Measurements from ENCODE around the gene FPGT. TPM values are rescaled to one million over a fixed set of nuclear protein-coding genes. Genes with fewer than 3 reads are reported as not detected.
"Not testable (repeated sequence)": the region's sequence is repeated elsewhere in the genome, so short reads cannot be mapped to it uniquely, and the experiment has no call there.

Gene FPGT
- total RNA-seq, result 10 to 100 TPM; 11.0 to 13.9 TPM

DNA sequence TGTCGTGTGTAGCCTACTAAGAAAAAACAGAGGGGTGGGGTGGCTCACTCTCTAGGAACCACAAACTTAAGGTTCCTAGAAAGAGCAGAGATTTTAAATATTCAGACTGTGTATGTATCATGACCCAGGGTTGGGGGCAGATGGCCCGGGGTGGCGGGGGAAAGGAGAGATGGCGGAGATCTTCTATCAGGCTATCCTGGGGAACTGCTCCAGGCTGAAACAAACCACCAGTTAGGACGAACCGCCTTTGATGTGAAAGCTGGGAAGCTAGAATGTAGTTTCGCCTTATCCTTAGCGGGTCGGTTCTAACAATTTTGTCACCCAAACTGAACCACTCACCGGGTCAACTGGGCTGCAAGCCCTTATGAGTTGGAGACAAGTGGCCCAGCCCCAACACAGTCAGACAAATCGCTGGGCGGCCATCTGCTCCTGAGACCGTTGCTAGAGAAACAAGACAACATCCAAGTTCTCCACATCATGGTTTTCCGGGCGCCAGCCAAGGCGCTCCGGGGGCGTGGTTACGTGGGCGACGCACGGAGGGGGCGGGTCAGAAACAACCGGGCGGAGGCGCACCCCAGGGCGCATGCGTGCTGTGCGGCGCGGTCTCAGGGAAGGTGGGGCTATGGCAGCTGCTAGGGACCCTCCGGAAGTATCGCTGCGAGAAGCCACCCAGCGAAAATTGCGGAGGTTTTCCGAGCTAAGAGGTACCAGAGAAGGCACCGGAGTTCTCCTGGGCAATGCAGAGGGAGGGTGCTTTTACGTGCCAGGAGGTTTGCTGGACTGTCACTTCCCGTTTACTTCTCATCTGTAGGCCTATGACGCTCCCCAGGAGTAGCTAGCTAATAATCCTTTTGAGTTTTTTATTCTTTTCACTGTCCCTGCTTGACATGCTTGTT lies at the start of gene FPGT, which contains the start of gene LRRIQ3:
Gene FPGT, plus strand, starts transcription at position 586 of the 896 bp plus-strand sequence. Its CDS starts 37 bp downstream, at position 623.
Gene LRRIQ3, minus strand, starts transcription at position 520 of the 896 bp plus-strand sequence. CDS start 14,492 bp downstream, outside the sequence.
- Mint-ChIP-seq H3K36me3 (ENCODE audit: low read depth) (peaks cover 9% of the 10 kb centered on the region), H3K27me3 (ENCODE audit: low read depth) (no peaks in the 10 kb centered on the region), H3K27ac (peak within 1 kb of the TSS; percentile 92), H3K4me3 (peak within 1 kb of the TSS; percentile 89), H3K4me1 (ENCODE audit: low read depth) (peaks cover 17% of the 10 kb centered on the region), H3K9me3 (no peaks in the 10 kb centered on the region)
- CTCF ChIA-PET, result no interaction called here
- intact Hi-C loops (cut with micrococcal nuclease), result loop anchor here (1.0 to 10.0 kb wide), 4 partner anchors 535 to 1914 kb away; partner anchors contain the start of genes ACADM, CRYZ and TYW3
- peak; percentile 95 for DNase-seq

DNA sequence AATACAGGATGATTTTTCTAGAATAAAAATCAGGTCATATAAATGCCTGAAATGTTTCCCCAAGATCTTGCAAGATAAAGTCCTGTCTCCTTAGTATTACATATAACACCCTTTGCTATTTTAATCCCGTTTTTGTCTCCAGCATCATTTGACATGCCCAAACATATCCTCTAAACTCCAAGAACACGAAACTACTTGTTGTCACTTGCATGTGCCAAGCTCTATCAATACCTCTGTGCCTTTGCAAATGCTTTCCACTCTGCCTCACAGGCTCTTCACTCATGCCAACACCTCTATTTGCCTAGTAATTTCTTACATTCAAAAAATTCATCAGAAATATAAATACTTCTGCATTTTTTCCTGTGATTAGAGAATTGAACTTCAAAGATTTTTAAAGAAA lies 38.0 kb upstream of the FPGT start:
- intact Hi-C loops (cut with micrococcal nuclease), result no loop called here
- H3K4me3 Mint-ChIP-seq, result no peak overlapping the region

DNA sequence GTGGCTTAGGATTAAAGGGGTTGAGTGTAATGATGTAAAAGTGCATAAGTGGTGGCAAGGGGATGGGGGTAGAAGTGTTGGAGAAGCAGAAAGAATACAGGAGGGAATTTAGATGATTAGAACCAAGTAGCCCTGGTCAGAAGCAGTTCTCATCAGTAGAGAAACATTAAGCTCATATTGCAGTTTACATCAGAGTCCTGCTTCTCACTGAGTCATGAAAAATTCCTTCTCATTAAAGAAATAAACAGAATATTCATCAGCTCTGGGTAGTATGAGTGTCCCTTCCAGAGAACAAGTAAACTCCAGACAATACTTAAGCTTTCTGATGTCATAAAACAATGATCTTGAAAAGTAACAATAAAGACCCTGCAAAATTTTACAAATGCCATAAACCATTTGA lies 36.5 kb upstream of the FPGT start:
- Mint-ChIP-seq H3K27me3 (ENCODE audit: low read depth) (no peaks in the 10 kb centered on the region), H3K9me3 (peaks cover 1% of the 10 kb centered on the region), H3K36me3 (ENCODE audit: low read depth) (no peaks in the 10 kb centered on the region), H3K4me3 (no peak overlapping the region), H3K4me1 (ENCODE audit: low read depth) (no peaks in the 10 kb centered on the region), H3K27ac (no peak overlapping the region)
- intact Hi-C loops (cut with micrococcal nuclease), result no loop called here
- CTCF ChIA-PET, result no interaction called here
- DNase-seq, result no peak

More for the DNA sequence above, 38.0 kb upstream of the FPGT start:
- H3K4me1 Mint-ChIP-seq (ENCODE audit: low read depth), result no peaks in the 10 kb centered on the region
- no peaks in the 10 kb centered on the region for H3K36me3 Mint-ChIP-seq (ENCODE audit: low read depth)
- CTCF ChIA-PET, result no interaction called here
- no peaks in the 10 kb centered on the region for H3K27me3 Mint-ChIP-seq (ENCODE audit: low read depth)
- H3K9me3 Mint-ChIP-seq, result no peaks in the 10 kb centered on the region
- H3K27ac Mint-ChIP-seq, result no peak overlapping the region
- no peak for DNase-seq

DNA sequence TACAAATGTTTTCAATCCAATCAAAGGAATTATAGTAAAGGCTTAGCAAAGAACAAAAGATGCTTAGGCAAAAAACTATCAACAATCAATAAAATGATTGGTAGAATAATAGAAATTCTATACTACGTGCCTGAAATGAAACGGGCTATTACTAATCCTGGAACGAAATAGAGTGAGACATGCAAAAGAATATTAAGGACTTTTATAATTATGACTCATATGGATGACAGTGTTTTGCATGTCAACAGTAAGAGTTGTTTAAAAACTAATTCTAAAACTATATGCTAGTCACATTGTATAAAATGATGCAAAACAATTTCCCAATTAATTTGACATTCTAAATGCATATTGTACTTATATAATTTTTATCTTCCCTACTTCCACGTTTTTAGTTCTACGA lies 35.7 kb upstream of the FPGT start:
- Mint-ChIP-seq H3K27ac (no peak overlapping the region), H3K4me1 (ENCODE audit: low read depth) (no peaks in the 10 kb centered on the region), H3K9me3 (peaks cover 1% of the 10 kb centered on the region), H3K27me3 (ENCODE audit: low read depth) (no peaks in the 10 kb centered on the region), H3K4me3 (no peak overlapping the region), H3K36me3 (ENCODE audit: low read depth) (no peaks in the 10 kb centered on the region)
- intact Hi-C loops (cut with micrococcal nuclease), result no loop called here
- CTCF ChIA-PET, result no interaction called here
- DNase-seq, result no peak

- H3K4me1 Mint-ChIP-seq (ENCODE audit: low read depth); H3K36me3 Mint-ChIP-seq (ENCODE audit: low read depth); H3K27me3 Mint-ChIP-seq (ENCODE audit: low read depth); CTCF ChIA-PET; H3K4me3 Mint-ChIP-seq; intact Hi-C loops (cut with micrococcal nuclease); DNase-seq; H3K27ac Mint-ChIP-seq: not testable (repeated sequence)
- H3K9me3 Mint-ChIP-seq, result peaks cover 29% of the 10 kb centered on the region
Observed at GRCh38 chr1:74174423-74174822, 23.6 kb upstream of the FPGT start.

DNA sequence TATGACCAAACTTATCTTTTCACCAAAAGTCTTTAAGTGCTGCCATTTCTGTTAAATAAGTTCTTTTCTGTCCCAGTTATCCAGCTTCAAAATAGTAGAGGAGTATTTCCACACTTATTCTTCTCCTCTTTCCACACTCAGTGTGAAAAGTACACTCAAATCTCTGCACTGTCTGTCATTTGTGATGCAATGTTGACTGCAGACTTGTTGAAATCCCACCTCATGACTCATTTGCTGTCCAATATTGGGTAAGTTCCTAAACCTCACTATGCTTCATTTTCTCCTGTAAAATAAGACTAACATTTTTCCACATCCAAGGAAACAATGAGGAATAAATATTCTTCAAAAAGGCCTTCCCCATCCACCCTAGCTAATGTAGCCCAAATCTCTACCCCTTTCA lies 17.6 kb upstream of the FPGT start:
- CTCF ChIA-PET, result no interaction called here
- DNase-seq, result no peak
- no peaks in the 10 kb centered on the region for H3K36me3 Mint-ChIP-seq (ENCODE audit: low read depth)
- H3K4me3 Mint-ChIP-seq, result no peak overlapping the region
- no peak overlapping the region for H3K27ac Mint-ChIP-seq
- intact Hi-C loops (cut with micrococcal nuclease), result no loop called here
- H3K27me3 Mint-ChIP-seq (ENCODE audit: low read depth), result no peaks in the 10 kb centered on the region
- H3K4me1 Mint-ChIP-seq (ENCODE audit: low read depth), result no peaks in the 10 kb centered on the region
- H3K9me3 Mint-ChIP-seq, result no peaks in the 10 kb centered on the region

DNA sequence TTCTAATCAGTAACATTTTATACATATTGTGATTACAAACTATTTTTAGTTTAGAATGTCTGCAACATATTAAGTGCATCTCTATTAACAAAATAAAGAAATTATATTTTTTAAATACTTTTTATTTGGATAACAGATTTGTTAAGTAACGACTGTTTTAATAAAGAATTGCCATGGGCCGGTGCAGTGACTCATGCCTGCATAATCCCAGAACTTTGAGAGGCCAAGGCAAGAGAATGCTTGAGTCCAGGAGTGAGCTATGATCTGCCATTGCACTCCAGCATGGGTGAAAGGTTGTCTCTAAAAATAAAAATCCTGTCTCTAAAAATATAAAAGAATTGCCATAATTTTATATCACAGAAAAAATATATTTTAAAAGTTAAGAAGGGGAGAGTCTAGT lies 4.1 kb upstream of the FPGT start:
- CTCF ChIA-PET, result interaction anchor here (0.6 kb wide), 1 partner anchor 30 kb away, joined by 3 read pairs; no protein-coding TSS in a partner anchor
- H3K27ac Mint-ChIP-seq, result no peak overlapping the region
- no peak overlapping the region for H3K4me3 Mint-ChIP-seq
- H3K4me1 Mint-ChIP-seq (ENCODE audit: low read depth), result peaks cover 10% of the 10 kb centered on the region
- H3K36me3 Mint-ChIP-seq (ENCODE audit: low read depth), result peaks cover 8% of the 10 kb centered on the region
- no peaks in the 10 kb centered on the region for H3K27me3 Mint-ChIP-seq (ENCODE audit: low read depth)
- intact Hi-C loops (cut with micrococcal nuclease), result loop anchor here (10.0 kb wide), 1 partner anchor 571 kb away; no protein-coding TSS in a partner anchor
- H3K9me3 Mint-ChIP-seq, result peaks cover 7% of the 10 kb centered on the region
- DNase-seq, result no peak

- CTCF ChIA-PET, result interaction anchor here (0.7 kb wide), 1 partner anchor 63 kb away, joined by 3 read pairs; no protein-coding TSS in a partner anchor
- intact Hi-C loops (cut with micrococcal nuclease), result loop anchor here (10.0 kb wide), 1 partner anchor 569 kb away; no protein-coding TSS in a partner anchor
Observed at GRCh38 chr1:74195339-74195738, 2.7 kb upstream of the FPGT start.

DNA sequence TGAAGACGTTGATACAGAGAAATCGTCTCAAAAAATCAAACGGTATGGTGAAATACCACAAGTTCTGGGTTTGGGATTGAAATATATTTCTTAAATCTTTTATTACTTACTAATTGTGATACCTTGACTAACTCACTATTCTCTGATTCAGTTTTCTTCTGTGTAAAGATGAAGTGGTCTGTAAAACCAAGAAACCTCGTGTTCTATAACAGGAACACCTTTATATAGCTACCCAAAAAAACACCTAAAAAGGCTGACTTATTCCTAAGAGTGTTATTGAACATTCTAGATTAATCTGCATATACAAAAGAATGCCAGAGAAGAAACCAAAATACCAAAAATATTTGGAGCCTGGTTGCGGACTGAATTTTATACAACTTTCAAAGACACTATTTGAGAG lies 787 bp upstream of the FPGT start:
- Mint-ChIP-seq H3K9me3 (no peaks in the 10 kb centered on the region), H3K4me1 (ENCODE audit: low read depth) (peaks cover 17% of the 10 kb centered on the region), H3K36me3 (ENCODE audit: low read depth) (peaks cover 9% of the 10 kb centered on the region), H3K27ac (peak overlapping the region; percentile 92), H3K4me3 (peak overlapping the region; percentile 89), H3K27me3 (ENCODE audit: low read depth) (no peaks in the 10 kb centered on the region)
- no peak for DNase-seq
- CTCF ChIA-PET, result no interaction called here
- intact Hi-C loops (cut with micrococcal nuclease), result loop anchor here (10.0 kb wide), 1 partner anchor 568 kb away; no protein-coding TSS in a partner anchor

More at GRCh38 chr1:74195339-74195738, 2.7 kb upstream of the FPGT start:
- peaks cover under 1% of the 10 kb centered on the region for H3K9me3 Mint-ChIP-seq
- no peak for DNase-seq
- no peak overlapping the region for H3K27ac Mint-ChIP-seq
- no peaks in the 10 kb centered on the region for H3K27me3 Mint-ChIP-seq (ENCODE audit: low read depth)
- peaks cover 1% of the 10 kb centered on the region for H3K36me3 Mint-ChIP-seq (ENCODE audit: low read depth)
- H3K4me3 Mint-ChIP-seq, result no peak overlapping the region
- H3K4me1 Mint-ChIP-seq (ENCODE audit: low read depth), result peaks cover 17% of the 10 kb centered on the region

- H3K4me3 Mint-ChIP-seq, result no peak overlapping the region
- H3K36me3 Mint-ChIP-seq (ENCODE audit: low read depth), result peaks cover 11% of the 10 kb centered on the region
- CTCF ChIA-PET, result no interaction called here
- no peaks in the 10 kb centered on the region for H3K9me3 Mint-ChIP-seq
- peaks cover 17% of the 10 kb centered on the region for H3K4me1 Mint-ChIP-seq (ENCODE audit: low read depth)
- intact Hi-C loops (cut with micrococcal nuclease), result loop anchor here (2.0 to 10.0 kb wide), 2 partner anchors 565 to 1525 kb away; partner anchors contain the start of gene ACADM
- DNase-seq, result no peak
- no peak overlapping the region for H3K27ac Mint-ChIP-seq
- H3K27me3 Mint-ChIP-seq (ENCODE audit: low read depth), result no peaks in the 10 kb centered on the region
Observed at GRCh38 chr1:74199504-74199903, 1.5 kb downstream of the FPGT start.

GRCh38 chr1:74205266-74205665 lies 7.2 kb downstream of the FPGT start:
- Mint-ChIP-seq H3K4me3 (no peak overlapping the region), H3K4me1 (ENCODE audit: low read depth) (no peaks in the 10 kb centered on the region), H3K27me3 (ENCODE audit: low read depth) (no peaks in the 10 kb centered on the region), H3K9me3 (no peaks in the 10 kb centered on the region), H3K36me3 (ENCODE audit: low read depth) (peaks cover 33% of the 10 kb centered on the region), H3K27ac (no peak overlapping the region)
- no peak for DNase-seq
- intact Hi-C loops (cut with micrococcal nuclease), result no loop called here
- CTCF ChIA-PET, result no interaction called here

DNA sequence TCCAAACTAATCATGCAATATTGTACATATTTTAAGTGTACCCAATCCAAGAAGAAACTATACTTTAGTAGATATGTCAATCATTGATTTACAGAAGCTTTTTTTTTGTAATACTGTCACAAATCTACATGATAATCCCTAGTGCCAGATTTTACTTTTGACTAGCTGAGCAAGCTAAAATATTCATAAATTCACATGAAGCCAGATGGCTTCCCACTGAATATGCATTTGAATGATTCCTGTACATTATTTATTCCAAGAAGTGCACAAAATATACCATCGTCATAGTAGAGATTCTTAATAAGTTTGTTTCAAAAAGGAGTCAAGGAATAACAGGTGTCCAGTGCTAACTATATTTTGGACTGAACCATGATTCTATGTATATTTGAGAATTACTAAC lies 17.2 kb downstream of the FPGT start:
- Mint-ChIP-seq H3K9me3 (no peaks in the 10 kb centered on the region), H3K27ac (no peak overlapping the region), H3K36me3 (ENCODE audit: low read depth) (peaks cover 5% of the 10 kb centered on the region), H3K4me1 (ENCODE audit: low read depth) (no peaks in the 10 kb centered on the region), H3K4me3 (no peak overlapping the region), H3K27me3 (ENCODE audit: low read depth) (no peaks in the 10 kb centered on the region)
- CTCF ChIA-PET, result no interaction called here
- intact Hi-C loops (cut with micrococcal nuclease), result no loop called here
- DNase-seq, result no peak

DNA sequence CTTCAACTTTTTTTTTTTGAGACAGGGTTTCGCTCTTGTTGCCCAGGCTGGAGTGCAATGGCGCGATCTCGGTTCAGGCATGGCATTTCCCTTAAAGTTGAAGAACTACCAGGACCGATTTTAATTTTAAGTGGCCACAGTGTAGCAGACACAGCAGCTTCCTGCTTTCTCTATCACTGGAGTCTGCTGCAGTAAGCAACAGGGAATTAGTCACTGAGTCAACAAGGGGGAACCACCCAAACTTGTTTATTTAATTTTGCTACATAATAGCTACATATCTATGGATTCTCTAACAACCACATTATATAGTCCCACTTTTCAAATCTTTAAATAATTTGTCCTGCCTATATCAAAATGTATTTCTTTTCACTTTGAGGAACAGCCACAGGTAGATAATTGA lies 24.7 kb downstream of the FPGT start:
- DNase-seq, result no peak
- H3K4me1 Mint-ChIP-seq (ENCODE audit: low read depth), result no peaks in the 10 kb centered on the region
- intact Hi-C loops (cut with micrococcal nuclease), result no loop called here
- H3K36me3 Mint-ChIP-seq (ENCODE audit: low read depth), result peaks cover 9% of the 10 kb centered on the region
- H3K27me3 Mint-ChIP-seq (ENCODE audit: low read depth), result no peaks in the 10 kb centered on the region
- H3K9me3 Mint-ChIP-seq, result peaks cover 32% of the 10 kb centered on the region
- CTCF ChIA-PET, result no interaction called here
- H3K4me3 Mint-ChIP-seq, result no peak overlapping the region
- H3K27ac Mint-ChIP-seq, result no peak overlapping the region

All from activated naive CD4-positive, alpha-beta T cell treated with anti-CD3 and anti-CD28 coated beads for 36 hours (primary cell).